Fibroblast of the aortic adventitia (primary cell): Measurements from ENCODE around the gene IPMK. TPM values are rescaled to one million over a fixed set of nuclear protein-coding genes. Genes with fewer than 3 reads are reported as not detected.
A peak's percentile ranks its signal among the peaks of the same experiment; 100 is the strongest.
"Not testable (repeated sequence)": the region's sequence is repeated elsewhere in the genome, so short reads cannot be mapped to it uniquely, and the experiment has no call there.

Experiments
- DNase-seq: peaks from one replicate; pipeline ENCODE4 v3.0.0-alpha.2; 2010; ENCODE audit warnings: low read depth
- H3K4me3 ChIP-seq: 2 replicates; pipeline ENCODE4 v1.5.1; 2011; ENCODE audit warnings: low read depth, mild to moderate bottlenecking, control low read depth, low read length, moderate library complexity
- total RNA-seq: library from RNA; depleted of rRNA; stranded (reverse); fragments of >200 nt; gene quantifications from 2 replicates; pipeline ENCODE4 v1.2.3, GENCODE V29; 2012; ENCODE audit warnings: low replicate concordance
- TF ChIP-seq, protein P1 (sequence below): IDR thresholded peaks from 2 replicates; pipeline ENCODE4 v1.5.1; 2011; ENCODE audit warnings: mild to moderate bottlenecking, low read length, control low read depth, inconsistent platforms; ENCODE audit not compliant: insufficient read depth

IPMK gene
- total RNA-seq, 1 donor: 7.3 TPM

GRCh38 chr10:58157076-58157766, 110.5 kb downstream of the IPMK start:
- TF ChIP-seq, protein P1, sequence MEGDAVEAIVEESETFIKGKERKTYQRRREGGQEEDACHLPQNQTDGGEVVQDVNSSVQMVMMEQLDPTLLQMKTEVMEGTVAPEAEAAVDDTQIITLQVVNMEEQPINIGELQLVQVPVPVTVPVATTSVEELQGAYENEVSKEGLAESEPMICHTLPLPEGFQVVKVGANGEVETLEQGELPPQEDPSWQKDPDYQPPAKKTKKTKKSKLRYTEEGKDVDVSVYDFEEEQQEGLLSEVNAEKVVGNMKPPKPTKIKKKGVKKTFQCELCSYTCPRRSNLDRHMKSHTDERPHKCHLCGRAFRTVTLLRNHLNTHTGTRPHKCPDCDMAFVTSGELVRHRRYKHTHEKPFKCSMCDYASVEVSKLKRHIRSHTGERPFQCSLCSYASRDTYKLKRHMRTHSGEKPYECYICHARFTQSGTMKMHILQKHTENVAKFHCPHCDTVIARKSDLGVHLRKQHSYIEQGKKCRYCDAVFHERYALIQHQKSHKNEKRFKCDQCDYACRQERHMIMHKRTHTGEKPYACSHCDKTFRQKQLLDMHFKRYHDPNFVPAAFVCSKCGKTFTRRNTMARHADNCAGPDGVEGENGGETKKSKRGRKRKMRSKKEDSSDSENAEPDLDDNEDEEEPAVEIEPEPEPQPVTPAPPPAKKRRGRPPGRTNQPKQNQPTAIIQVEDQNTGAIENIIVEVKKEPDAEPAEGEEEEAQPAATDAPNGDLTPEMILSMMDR: no peak
- peak; percentile 100 for DNase-seq

GRCh38 chr10:58155941-58156340, 111.8 kb downstream of the IPMK start:
- not testable (repeated sequence) for H3K4me3 ChIP-seq, DNase-seq

More at GRCh38 chr10:58157076-58157766, 110.5 kb downstream of the IPMK start:
- no peak overlapping the region for H3K4me3 ChIP-seq

DNA sequence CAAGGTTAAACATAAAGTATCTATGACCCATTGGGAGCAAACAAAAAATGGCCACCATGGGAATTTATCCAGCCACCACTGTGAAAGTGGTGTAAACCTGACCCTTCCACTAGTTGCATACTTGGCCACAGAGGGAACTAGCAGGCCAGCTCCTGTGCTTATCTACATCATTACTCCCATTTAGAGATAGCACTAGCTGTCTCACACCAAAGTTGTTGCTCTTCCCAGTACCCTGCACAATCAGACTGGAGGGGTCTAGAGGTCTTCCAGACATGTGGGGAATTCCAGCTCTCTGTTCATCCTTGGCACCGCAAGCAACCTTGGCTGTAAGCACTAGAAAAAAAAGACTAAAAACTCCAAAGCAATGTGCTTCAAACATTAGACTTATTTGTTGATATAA, 113.9 kb downstream of the IPMK start:
- DNase-seq: peak; percentile 50
- no peak overlapping the region for H3K4me3 ChIP-seq
- TF ChIP-seq, protein P1: peak; percentile 4

GRCh38 chr10:58152673-58153263, 114.9 kb downstream of the IPMK start:
- TF ChIP-seq, protein P1: peak; percentile 76
- peak; percentile 72 for DNase-seq
- H3K4me3 ChIP-seq: no peak overlapping the region

DNA sequence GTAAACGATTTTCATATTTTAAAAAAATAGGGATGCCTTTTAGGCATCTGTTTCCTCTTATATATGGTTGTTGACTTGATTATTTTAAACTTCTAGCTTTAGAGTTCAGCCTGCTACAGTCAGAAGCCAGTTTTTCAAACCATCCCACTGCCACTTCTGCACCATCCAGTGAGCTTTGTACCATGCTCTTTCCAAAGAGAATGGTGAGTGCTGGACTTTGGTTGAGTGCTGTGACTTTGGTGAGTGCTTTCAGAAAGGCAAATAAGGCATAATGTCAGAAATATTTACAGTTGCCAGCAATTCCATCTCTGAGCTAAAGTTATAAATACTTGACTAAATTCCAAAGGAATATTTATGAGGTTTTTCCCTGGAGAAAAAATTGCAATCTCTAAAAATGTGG, 117.4 kb downstream of the IPMK start:
- TF ChIP-seq, protein P1: no peak

GRCh38 chr10:58143944-58144343, 123.8 kb downstream of the IPMK start:
- TF ChIP-seq, protein P1: no peak
- no peak for DNase-seq

More for the DNA sequence above, 117.4 kb downstream of the IPMK start:
- DNase-seq: no peak
- no peak overlapping the region for H3K4me3 ChIP-seq

More at GRCh38 chr10:58143944-58144343, 123.8 kb downstream of the IPMK start:
- no peak overlapping the region for H3K4me3 ChIP-seq

Other genes starting within 250 kb of the IPMK start
- 63.8 and 82.9 TPM in 2 replicates for gene CISD1, start 1.3 kb upstream of the IPMK start, total RNA-seq
- gene UBE2D1, start 67.1 kb upstream of the IPMK start, total RNA-seq: 5.7 and 25.0 TPM in 2 replicates
- gene TFAM, start 117.5 kb upstream of the IPMK start, total RNA-seq: 24.9 and 43.7 TPM in 2 replicates
- 123 and 177 TPM in 2 replicates for gene BICC1, start 245.0 kb upstream of the IPMK start, total RNA-seq